Endometrial microvascular endothelial cells (primary cell): Measurements from ENCODE around the gene GTF2F2. TPM values are rescaled to one million over a fixed set of nuclear protein-coding genes. Genes with fewer than 3 reads are reported as not detected.

Experiments used
- total RNA-seq: library from RNA; depleted of rRNA; stranded (reverse); fragments of >200 nt; gene quantifications from one replicate; pipeline ENCODE4 v1.2.3, GENCODE V29; 2015; ENCODE audit errors: inconsistent ontology term

Gene GTF2F2
- total RNA-seq, 1 donor from 2014 or later, result 24.8 TPM

Other genes starting within 250 kb of the GTF2F2 start
- 3.4 TPM for gene NUFIP1, start 131.0 kb upstream of the GTF2F2 start, total RNA-seq
- gene GPALPP1, start 131.0 kb upstream of the GTF2F2 start, total RNA-seq, result 19.8 TPM
- not detected for gene KCTD4, start 80.5 kb downstream of the GTF2F2 start, total RNA-seq
- 1,490 TPM for gene TPT1, start 220.7 kb downstream of the GTF2F2 start, total RNA-seq